ENCODE measurements around the gene CYBA. TPM values are rescaled to one million over a fixed set of nuclear protein-coding genes. Genes with fewer than 3 reads are reported as not detected.

CYBA gene
- total and polyA plus RNA-seq, 2 donors (not counting 1 experiment from before 2014, with no cell fraction given) = 701 to 1,336 TPM

DNA sequence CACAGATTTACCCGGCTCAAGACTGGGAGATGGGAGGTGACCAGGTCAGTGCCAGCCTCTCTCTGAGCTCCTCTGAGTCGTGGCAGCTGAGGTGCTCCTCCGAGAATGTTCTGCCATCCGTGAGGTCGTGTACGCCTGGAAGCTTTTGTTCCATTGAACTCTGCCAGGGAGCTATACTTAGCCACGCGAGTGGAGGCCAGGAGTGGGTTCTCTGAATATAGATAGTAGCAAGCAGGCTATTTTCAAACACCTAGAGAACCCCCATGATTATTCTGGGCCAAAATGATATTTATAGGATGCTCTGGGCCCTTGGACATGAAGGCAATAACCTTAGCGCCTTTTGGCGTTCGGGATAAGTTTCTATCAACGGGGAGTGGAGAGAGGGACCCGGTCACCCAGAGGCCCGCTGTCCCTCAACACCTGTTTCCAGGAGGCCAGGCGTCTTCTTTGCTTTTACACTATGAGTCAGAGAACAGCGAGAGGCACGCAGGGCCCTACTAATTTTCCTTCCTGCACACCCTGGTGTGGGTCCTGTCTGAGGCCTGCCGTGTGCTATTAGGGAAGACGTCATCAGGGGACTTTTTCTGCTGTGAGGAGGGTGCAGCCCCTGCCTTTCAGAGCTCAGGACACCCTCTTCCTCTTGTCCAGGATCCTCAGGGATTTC, 23.0 kb upstream of the CYBA start:
- POLR2A ChIA-PET = interaction anchor here (0.6 to 1.8 kb wide), 3 partner anchors 9 to 720 kb away, joined by 3 to 8 read pairs (median 4); no protein-coding TSS in a partner anchor
- intact Hi-C loops (cut with micrococcal nuclease) = no loop called here

DNA sequence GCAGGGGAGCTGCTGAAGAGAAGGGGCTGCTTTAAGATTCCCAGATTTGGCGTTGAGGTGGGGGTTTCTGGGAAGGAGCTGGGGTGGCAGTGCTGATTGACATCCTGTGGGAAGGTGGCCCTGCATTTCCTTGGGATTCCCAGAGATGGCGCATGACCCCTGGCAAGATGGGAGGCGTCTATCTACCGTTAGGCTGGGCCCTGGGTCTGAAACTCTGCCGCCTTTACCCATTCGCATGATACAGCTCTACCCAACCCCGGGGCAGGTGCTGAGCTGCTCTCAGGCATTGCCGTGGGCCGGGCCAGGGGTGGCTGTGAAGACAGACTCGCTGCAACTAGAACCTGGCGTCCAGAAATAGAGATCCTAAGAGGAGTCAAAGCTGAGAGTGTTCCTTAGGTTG, 21.9 kb upstream of the CYBA start:
- no peaks in the 10 kb centered on the region for H3K9me3 ChIP-seq (ENCODE audit: control extremely low read depth in 1 of 3, control insufficient read depth in 2 of 3, insufficient read depth in 1 of 3, low read length in 2 of 3)
- H2AFZ ChIP-seq (ENCODE audit: insufficient read depth, low read depth, low read length, poor library complexity, severe bottlenecking) = no peak overlapping the region
- no peak overlapping the region for H3K9ac ChIP-seq (ENCODE audit: low read length)
- H3K4me3 ChIP-seq (ENCODE audit: control extremely low read depth in 1 of 5, extremely low read depth in 1 of 5, insufficient read depth in 1 of 5, low read depth in 2 of 5, low read length in 4 of 5) = no peak overlapping the region
- Mint-ChIP-seq H3K9me3 (ENCODE audit: insufficient read depth) (no peaks in the 10 kb centered on the region), H3K4me3 (no peak overlapping the region), H3K4me1 (no peaks in the 10 kb centered on the region), H3K27me3 (no peaks in the 10 kb centered on the region), H3K27ac (no peak overlapping the region)
- TF ChIP-seq, protein P1, sequence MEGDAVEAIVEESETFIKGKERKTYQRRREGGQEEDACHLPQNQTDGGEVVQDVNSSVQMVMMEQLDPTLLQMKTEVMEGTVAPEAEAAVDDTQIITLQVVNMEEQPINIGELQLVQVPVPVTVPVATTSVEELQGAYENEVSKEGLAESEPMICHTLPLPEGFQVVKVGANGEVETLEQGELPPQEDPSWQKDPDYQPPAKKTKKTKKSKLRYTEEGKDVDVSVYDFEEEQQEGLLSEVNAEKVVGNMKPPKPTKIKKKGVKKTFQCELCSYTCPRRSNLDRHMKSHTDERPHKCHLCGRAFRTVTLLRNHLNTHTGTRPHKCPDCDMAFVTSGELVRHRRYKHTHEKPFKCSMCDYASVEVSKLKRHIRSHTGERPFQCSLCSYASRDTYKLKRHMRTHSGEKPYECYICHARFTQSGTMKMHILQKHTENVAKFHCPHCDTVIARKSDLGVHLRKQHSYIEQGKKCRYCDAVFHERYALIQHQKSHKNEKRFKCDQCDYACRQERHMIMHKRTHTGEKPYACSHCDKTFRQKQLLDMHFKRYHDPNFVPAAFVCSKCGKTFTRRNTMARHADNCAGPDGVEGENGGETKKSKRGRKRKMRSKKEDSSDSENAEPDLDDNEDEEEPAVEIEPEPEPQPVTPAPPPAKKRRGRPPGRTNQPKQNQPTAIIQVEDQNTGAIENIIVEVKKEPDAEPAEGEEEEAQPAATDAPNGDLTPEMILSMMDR (IDR thresholded peaks at IDR 0.05) = no peak
- no peak for TF ChIP-seq EZH2 (IDR thresholded peaks at IDR 0.05; ENCODE audit: borderline replicate concordance, insufficient read depth, low read depth, low read length, poor library complexity, severe bottlenecking)
- ChIA-PET CTCF (interaction anchor here (0.6 kb wide), 1 partner anchor 52 kb away, joined by 3 read pairs; no protein-coding TSS in a partner anchor), POLR2A (no interaction called here)
- no peaks in the 10 kb centered on the region for H3K4me1 ChIP-seq (ENCODE audit: control insufficient read depth in 2 of 2, insufficient read depth in 2 of 2, low read length in 2 of 2)
- no peaks in the 10 kb centered on the region for H3K27me3 ChIP-seq (replicated peaks in 1 of 4; ENCODE audit: control extremely low read depth in 1 of 4, control insufficient read depth in 3 of 4, insufficient read depth in 4 of 4, low read length in 3 of 4)
- H3K27ac ChIP-seq (ENCODE audit: low read length in 2 of 2) = no peak overlapping the region
- DNase-seq = no peak
- no peak overlapping the region for H3K4me2 ChIP-seq (replicated peaks; ENCODE audit: low read depth, low read length, poor library complexity, severe bottlenecking)
- H3K79me2 ChIP-seq (ENCODE audit: control insufficient read depth, insufficient read depth, low read length) = peaks cover 17% of the 10 kb centered on the region
- 92% methylated on average over 11 of the region's 11 CpGs for WGBS (ENCODE audit: insufficient coverage)
- no peak for ATAC-seq (ENCODE audit: low read depth)
- H3K36me3 ChIP-seq (replicated peaks in 1 of 2; ENCODE audit: control extremely low read depth in 1 of 2, control insufficient read depth in 1 of 2, extremely low read depth in 1 of 2, insufficient read depth in 2 of 2, low read length in 1 of 2) = peaks cover 0 to 18% of the 10 kb centered on the region in 2 experiments
- H4K20me1 ChIP-seq (ENCODE audit: control insufficient read depth, insufficient read depth, low read length, poor library complexity, severe bottlenecking) = peaks cover 20% of the 10 kb centered on the region
- intact Hi-C loops (cut with micrococcal nuclease) = no loop called here

More for the DNA sequence above, 23.0 kb upstream of the CYBA start:
- Histone ChIP-seq H3K27me3 (replicated peaks in 1 of 4; ENCODE audit: control extremely low read depth in 1 of 4, control insufficient read depth in 3 of 4, insufficient read depth in 4 of 4, low read length in 3 of 4) (no peaks in the 10 kb centered on the region), H2AFZ (ENCODE audit: insufficient read depth, low read depth, low read length, poor library complexity, severe bottlenecking) (no peak overlapping the region), H4K20me1 (ENCODE audit: control insufficient read depth, insufficient read depth, low read length, poor library complexity, severe bottlenecking) (peaks cover 31% of the 10 kb centered on the region), H3K27ac (ENCODE audit: low read length in 2 of 2) (no peak overlapping the region), H3K9me3 (ENCODE audit: control extremely low read depth in 1 of 3, control insufficient read depth in 2 of 3, insufficient read depth in 1 of 3, low read length in 2 of 3) (no peaks in the 10 kb centered on the region), H3K4me2 (replicated peaks; ENCODE audit: low read depth, low read length, poor library complexity, severe bottlenecking) (no peak overlapping the region), H3K79me2 (ENCODE audit: control insufficient read depth, insufficient read depth, low read length) (peaks cover 26% of the 10 kb centered on the region), H3K36me3 (replicated peaks in 1 of 2; ENCODE audit: control extremely low read depth in 1 of 2, control insufficient read depth in 1 of 2, extremely low read depth in 1 of 2, insufficient read depth in 2 of 2, low read length in 1 of 2) (peaks cover 0 to 29% of the 10 kb centered on the region in 2 experiments), H3K4me1 (ENCODE audit: control insufficient read depth in 2 of 2, insufficient read depth in 2 of 2, low read length in 2 of 2) (no peaks in the 10 kb centered on the region), H3K4me3 (ENCODE audit: control extremely low read depth in 1 of 5, extremely low read depth in 1 of 5, insufficient read depth in 1 of 5, low read depth in 2 of 5, low read length in 4 of 5) (no peak overlapping the region), H3K9ac (ENCODE audit: low read length) (no peak overlapping the region)
- no peak for ATAC-seq (ENCODE audit: low read depth)
- Mint-ChIP-seq H3K4me3 (no peak overlapping the region), H3K27ac (no peak overlapping the region), H3K27me3 (no peaks in the 10 kb centered on the region), H3K9me3 (ENCODE audit: insufficient read depth) (no peaks in the 10 kb centered on the region), H3K4me1 (no peaks in the 10 kb centered on the region)
- TF ChIP-seq EZH2 (IDR thresholded peaks at IDR 0.05; ENCODE audit: borderline replicate concordance, insufficient read depth, low read depth, low read length, poor library complexity, severe bottlenecking) = no peak
- TF ChIP-seq, protein P1 (IDR thresholded peaks at IDR 0.05) = no peak
- WGBS (ENCODE audit: insufficient coverage) = 90% methylated on average over 13 of the region's 19 CpGs
- CTCF ChIA-PET = interaction anchor here (2.2 kb wide), 1 partner anchor 9 kb away, joined by 7 read pairs; no protein-coding TSS in a partner anchor
- DNase-seq = no peak
